ENCODE results near the gene DEK.

Gene DEK

DNA sequence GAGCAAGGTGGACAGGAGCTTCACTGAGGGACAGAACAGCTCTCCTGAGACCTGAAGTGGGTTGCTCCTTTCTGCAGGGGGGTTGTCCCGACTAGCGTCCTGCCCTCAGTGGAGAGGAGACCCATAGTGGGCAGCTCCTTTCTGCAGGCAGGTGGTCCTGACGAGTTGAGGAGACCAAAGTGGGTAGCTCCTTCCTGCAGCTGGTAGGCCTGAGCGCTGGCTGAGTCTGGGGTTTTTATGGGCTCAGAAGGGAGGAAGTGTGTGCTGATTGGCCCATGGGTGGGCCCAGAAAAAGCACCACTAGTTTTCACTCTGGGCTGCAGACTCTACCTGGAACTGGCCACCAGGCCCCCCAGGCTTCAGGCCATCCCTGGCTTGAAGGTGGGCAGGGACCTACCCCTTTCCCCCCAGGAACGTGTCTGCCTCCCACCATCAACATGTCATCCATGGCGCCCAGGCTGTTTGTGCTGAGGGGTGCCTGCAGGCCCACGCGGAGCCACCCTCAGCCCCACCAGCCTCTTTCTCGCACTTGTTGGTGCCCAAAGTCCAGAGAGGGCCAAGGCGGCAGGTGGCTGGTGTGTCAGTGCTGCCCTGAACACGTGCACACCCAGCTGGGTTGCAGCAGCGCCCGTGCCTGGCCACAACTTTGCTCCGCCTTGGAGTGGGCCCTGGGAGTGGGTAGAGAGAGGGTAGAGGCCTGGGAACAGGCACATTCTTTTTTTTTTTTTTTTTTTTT lies 1.6 kb upstream of the DEK start:
- DNase-seq = no peak

- no peak for DNase-seq
These were observed 620 bp upstream of the DEK start for GRCh38 chr6:18264923-18265377.

DNA sequence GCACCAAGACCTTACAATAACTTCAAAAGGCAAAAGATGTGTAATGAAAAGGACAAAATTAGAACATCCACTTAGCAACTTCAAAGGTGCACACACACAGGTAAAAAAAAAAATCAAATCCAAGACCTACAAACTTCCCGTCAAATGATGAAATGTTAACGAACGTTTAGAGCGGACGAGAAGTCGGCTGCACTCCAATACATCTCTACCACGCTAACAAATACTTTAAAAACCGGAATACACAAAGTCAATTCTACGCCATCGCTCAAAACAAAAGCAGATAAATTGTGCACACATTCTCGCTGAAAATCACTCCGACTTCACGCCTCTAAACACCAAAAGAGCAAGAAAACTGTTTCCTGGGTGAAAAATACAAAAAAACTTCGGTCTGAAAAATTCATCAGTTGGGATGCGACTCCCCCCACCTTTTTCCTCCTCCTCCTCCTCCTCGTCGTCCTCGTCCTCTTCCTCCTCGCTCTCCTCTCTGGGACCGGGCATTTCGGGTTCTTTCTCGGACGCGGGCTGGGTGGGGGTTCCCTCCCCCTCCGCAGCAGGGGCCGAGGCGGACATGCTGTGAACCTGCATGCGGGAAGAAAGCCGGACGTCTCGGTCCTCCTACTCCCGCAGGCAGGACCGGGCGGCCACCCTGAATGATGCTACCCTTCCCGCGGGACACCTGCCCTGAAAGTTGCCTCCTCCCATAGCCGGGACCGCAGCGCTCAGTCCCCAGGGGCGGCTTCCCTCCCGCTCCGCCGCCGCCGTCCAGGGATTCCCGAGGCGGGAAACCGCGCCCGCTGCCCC lies 712 bp downstream of the DEK start:
- peak; percentile 53 for DNase-seq

DNA sequence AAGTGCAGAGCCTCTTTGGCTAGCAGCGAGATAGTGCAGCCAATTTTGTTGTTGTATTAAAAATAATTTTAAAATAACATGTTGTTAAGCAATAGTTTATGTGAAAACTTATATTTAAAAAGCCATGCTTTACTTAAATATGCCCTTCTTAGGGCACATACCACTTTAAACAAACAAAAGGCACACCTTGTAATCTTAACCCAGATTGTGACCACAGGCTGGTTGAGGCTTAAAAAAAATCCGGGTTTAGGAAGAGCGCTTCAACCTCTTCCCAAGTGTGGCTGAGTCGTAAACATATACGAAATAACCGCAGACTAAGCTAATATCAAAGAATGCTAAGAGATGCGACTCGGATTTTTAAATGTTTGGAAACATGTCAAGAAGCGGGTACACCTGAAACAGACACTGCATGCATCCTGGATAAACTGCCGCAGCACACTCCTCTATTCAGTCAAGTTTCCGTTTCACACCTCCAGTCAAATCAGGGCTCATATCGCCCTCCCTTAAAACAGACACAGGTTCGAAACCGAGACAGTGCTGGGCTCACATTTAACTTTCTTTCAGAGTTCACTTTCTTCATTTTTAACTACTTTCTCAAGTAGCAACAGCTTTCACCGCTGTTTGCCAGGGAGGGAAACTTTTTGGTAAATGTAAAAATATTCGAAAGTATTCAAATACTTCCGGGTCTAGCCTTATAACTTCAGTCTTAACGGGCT lies 1.5 kb downstream of the DEK start:
- DNase-seq = no peak

- no peak for DNase-seq
These were observed 2.5 kb downstream of the DEK start for GRCh38 chr6:18261877-18262276.

DNA sequence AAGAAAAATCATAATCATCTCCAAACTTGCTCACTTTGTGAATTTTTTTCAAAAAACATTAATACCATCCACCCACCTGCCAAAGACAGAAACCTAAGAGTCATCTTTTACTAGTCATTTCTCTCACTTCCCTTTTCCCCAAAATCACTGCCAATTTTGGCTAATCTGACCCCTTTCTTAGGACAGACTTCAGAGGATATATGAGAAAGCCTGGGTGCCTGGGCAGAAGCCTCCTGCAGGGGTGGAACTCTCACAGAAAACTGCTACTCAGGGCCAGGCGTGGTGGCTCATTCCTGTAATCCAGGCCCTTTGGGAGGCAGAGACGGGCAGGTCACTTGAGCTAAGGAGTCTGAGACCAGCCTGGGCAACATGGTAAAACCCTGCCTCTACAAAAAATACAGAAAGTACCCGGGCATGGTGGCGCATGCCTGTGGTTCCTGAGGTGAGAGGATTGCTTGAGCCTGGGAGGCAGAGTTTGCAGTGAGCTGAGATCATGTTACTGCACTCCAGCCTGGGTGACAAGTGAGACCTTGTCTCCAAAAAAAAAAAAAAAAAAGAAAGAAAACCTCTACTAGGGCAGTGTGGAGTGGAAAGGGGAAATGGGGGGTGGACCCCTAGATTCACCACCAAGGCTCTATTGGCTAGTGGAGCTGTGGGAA lies 3.8 kb downstream of the DEK start:
- DNase-seq = no peak

DNA sequence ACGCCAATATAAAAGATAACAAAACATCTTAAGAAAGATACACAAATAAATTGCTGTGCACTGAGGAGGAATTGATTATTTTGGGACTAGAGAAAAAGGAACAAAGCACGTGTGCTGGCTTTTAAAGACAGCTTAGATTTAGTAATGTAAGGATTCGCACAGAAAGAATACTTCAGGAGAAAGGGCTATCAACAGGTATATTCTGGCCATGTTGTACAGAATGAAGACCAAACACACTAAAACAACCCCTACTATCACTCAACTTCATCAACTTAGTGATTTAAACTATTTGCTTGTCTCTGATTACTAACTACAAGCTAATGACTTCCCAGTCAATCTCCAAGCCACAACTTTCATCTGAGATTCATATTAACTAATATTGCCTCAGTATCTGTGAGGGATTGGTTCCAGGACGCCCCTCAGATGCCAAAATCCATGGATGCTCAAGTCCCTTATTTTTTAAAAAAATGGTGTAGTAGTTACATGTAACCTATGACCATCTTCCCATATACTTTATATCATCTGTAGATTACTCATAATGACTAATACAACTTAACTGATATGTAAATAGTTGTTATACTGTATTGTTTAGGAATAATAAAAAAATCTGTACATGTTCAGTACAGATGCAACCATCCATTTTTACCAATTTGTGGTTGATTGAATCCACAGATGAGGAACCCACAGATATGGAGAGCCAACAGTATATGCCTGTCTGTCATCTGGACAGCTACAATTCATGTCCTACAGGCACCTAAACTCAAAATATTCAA lies 4.5 kb downstream of the DEK start:
- DNase-seq = no peak

- no peak for DNase-seq
These were observed 9.5 kb downstream of the DEK start for GRCh38 chr6:18254793-18255192.

DNA sequence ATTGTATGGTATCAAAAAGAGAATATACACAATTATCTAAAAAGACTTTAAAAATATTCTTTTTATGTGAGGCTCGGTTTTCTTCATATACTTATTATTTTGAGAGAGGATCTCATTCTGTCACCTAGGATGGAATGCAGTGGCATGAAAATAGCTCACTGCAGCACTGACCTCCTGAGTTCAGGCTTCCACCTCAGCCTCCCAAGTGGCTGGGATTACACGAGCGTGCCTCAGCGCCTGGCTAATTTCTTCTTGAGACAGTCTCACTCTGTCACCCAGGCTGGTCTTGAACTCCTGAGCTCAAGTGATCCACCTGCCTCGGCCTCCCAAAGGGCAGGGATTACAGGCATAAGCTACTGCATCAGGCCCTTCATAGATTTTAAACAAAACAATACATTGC lies 10.7 kb downstream of the DEK start:
- no peak for DNase-seq

GRCh38 chr6:18249271-18249670 lies 15.1 kb downstream of the DEK start:
- DNase-seq = no peak

DNA sequence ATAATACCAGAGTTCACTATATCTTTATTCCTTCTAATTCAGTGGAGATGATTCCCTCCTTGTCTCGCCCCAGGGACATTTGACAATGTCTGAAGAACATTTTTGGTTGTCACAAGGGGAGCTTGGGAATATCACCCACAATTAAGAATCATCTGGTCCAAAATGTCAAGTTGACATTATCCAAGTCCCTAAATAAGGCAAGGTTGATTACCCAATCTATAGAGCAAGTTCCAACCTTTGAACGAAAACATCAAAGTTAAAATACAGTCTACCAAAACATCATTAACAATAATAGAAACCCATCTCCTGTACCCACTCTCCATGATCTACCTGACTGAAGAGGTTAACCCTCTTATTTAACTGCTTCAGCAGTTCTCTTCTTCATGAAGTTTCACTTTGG lies 15.6 kb downstream of the DEK start:
- no peak for DNase-seq

DNA sequence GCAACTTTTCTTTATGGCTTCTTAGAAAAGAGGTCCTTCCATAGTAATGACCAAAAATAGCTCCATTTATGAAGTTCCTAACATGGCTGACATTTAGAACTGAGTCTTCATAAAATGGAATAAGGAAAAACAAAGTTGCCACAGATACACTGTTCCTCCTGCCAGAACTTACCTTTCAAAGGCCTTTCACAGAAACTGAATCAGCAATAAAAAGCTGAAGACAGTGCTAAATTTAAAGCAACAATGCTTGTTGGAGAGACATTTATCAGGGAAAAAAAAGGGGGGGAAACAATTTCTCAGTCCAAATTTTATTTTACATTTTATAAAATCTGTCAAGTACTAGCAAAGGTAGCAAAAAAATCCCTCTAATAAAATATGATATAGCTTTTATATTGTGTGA lies 17.3 kb downstream of the DEK start:
- DNase-seq = no peak

DNA sequence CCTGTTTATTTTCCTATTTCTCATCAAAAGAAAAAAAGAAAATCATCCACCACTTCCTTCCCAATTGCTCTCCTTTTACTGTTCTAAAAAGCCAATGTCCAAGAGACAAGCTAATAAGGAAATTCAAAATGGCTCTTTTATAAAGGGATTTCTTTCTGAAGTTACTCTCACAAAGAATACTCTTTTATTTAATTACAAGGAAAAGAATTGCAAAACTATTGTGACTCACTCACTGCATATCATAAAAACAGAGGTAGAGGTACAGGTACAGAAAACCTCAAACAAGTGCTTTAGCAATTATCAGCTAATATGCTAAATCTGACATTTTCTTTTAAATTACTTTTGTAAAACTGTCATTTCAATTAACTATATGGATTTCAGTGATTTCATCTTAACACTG lies 18.1 kb downstream of the DEK start:
- DNase-seq = no peak

GRCh38 chr6:18245642-18246041 lies 18.7 kb downstream of the DEK start:
- DNase-seq = no peak

- no peak for DNase-seq
These were observed 19.3 kb downstream of the DEK start for GRCh38 chr6:18245079-18245478.

DNA sequence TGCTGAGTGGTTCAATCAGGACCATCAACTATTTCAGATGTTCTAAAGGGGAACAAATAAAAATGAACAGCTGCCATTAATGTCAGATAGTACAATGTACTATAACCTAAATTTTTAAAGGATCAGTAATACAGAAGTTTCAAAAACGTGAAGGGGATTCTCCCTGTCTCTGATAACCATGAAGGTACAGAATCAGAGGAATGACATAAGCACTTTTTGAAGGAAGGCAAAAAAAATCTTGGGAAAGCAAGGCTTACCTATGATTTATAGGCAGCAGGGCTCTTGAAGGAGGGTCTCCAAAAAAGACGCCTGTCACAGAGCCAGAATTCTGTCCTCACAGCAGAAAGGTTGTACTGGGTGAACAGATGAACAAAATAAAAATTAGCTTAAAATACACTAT lies 20.1 kb downstream of the DEK start:
- no peak for DNase-seq

DNA sequence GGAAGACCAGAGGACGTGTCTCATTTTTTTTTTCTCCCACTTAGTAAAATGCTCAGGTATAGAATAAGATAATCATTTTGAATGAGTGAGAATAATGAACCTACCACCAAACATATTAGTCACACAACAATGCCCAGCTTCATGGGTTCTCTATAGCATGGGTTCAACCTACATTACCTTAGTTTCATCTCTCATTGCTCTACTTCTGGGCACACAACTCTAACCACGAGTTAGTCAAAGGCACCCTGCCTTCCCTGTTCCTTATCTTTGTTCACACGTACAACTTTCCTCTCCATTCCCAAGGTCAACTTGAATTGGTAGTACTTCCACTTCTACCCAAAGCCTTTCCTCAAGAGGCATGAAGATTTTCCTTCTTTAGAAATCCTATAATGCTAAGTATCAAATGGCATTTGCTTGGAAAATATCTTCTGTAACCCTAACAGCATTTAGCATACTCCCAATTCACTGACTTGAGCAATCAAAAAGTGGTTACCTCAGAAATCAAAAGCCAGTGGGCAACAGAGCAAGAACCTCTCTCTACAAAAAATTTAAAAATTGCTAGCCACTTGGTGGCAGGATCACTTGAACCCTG lies 20.9 kb downstream of the DEK start:
- no peak for DNase-seq

DNA sequence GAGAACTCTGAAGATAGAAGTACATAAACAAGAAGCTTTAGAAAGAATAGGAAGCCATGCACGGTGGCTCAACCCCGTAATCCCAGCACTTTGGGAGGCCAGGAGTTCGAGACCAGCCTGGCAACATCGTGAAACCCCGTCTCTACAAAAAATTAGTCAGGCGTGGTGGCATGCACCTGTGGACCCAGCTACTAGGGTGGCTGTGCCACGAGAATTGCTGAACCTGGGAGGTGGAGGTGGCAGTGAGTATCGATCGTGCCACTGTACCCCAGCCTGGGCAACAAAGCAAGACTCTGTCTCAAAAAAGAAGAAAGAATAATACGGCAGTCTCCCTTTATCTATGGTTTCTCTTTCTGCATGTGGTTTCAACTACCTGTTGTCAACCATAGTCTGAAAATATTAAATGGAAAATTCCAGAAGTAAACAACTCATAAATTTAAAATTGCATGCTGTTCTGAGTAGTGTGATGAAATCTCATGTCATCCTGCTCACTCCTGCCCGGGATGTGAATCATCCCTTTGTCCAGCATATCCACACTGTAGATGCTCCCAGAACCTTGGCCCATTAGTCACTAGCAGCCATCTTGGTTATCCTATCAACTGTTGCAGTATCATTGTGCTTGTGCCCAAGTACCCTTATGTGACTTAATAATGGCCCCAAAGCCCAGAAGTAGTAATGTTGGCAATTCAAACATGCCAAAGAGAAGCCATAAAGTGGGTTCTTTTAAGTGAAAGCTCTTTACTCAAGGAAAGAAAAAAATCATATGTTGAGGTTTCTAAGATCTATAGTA lies 22.1 kb downstream of the DEK start:
- no peak for DNase-seq

GRCh38 chr6:18241208-18242038 lies 22.9 kb downstream of the DEK start:
- no peak for DNase-seq

- no peak for DNase-seq
These were observed 24.1 kb downstream of the DEK start for GRCh38 chr6:18240230-18240629.

Data from activated T-cell treated with anti-CD3 and anti-CD28 coated beads, Interleukin-2, amount 50 U/mL, for 1 hour (primary cell).